Heart right ventricle (tissue), 16 donors: ENCODE measurements around the gene ERAL1. TPM values are rescaled to one million over a fixed set of nuclear protein-coding genes. Genes with fewer than 3 reads are reported as not detected.

ENCODE experiments used
- ATAC-seq, 8 donors: fragments of 200-7000 bp; cut with Tn5 transposase; one replicate each; pipeline ENCODE4 v1.9.1; 2020; ENCODE audit warnings: mild to moderate bottlenecking in 8 of 8, moderate library complexity in 8 of 8, moderate number of reproducible peaks in 1 of 8
- DNase-seq, 2 donors: peaks; one replicate each; pipeline ENCODE4 v3.0.0-alpha.2; 2020
- H3K27ac ChIP-seq, 10 donors: fragments of 200-600 bp; sonication (generic) in 2 of 10; one replicate each; pipeline versions ENCODE4 v1.5.0 to v1.8.0; 2020 to 2022; ENCODE audit warnings: mild to moderate bottlenecking in 3 of 10
- H3K27me3 ChIP-seq, 7 donors: fragments of 200-600 bp; one replicate each; pipeline ENCODE4 v1.8.0; 2021 to 2022; ENCODE audit warnings: mild to moderate bottlenecking in 2 of 7
- H3K36me3 ChIP-seq, 9 donors: fragments of 200-600 bp; sonication (generic) in 1 of 9; one replicate each; pipeline versions ENCODE4 v1.5.0 to v1.8.0; 2020 to 2022; ENCODE audit warnings: mild to moderate bottlenecking in 2 of 9
- H3K4me1 ChIP-seq, 9 donors: fragments of 200-600 bp; sonication (generic) in 1 of 9; one replicate each; pipeline versions ENCODE4 v1.5.0 to v1.8.0; 2020 to 2022; ENCODE audit warnings: mild to moderate bottlenecking in 4 of 9
- H3K4me3 ChIP-seq, 10 donors: fragments of 200-600 bp; sonication (generic) in 2 of 10; one replicate each; pipeline versions ENCODE4 v1.5.0 to v1.8.0; 2020 to 2022; ENCODE audit warnings: mild to moderate bottlenecking in 7 of 10, moderate library complexity in 2 of 10
- H3K9me3 ChIP-seq, 11 donors: fragments of 200-600 bp in 10 of 11; sonication (generic) in 2 of 11; one replicate each; pipeline versions ENCODE4 v1.5.0 to v1.8.0; 2013 to 2022; ENCODE audit warnings: mild to moderate bottlenecking in 2 of 11, control low read depth in 1 of 11, moderate library complexity in 1 of 11
- WGBS, 2 donors: extraction: QIAGEN DNeasy Blood & Tissue Kit; methylation state at CpG; one replicate each; pipeline ENCODE4 v1.1.7; 2013; ENCODE audit warnings: inconsistent platforms in 1 of 2; 5-methylcytosine and 5-hydroxymethylcytosine counted together
- intact Hi-C, 10 donors: fragments of 100-400 bp; cut with DNase I; formaldehyde crosslinking; loops; one replicate each; pipeline versions ENCODE4 v1.11.1 to v1.14.2; 2022
- polyA plus RNA-seq, 2 donors: library from polyadenylated mRNA; stranded (reverse); fragments of 200-250 nt; gene quantifications; one replicate each; pipeline ENCODE4 v1.2.3, GENCODE V29; 2013
- total RNA-seq, 10 donors: library from RNA; stranded (reverse); fragmentation: NEBNext Ultra II Directional in 3 of 10; extraction: Animal tissue kit (Norgen Biotek cat#: 25700) in 3 of 10; gene quantifications; one replicate each; pipeline versions ENCODE4 v1.2.1 to v1.2.4, GENCODE V29; 2021 to 2023
- TF ChIP-seq, protein P1 (sequence below), 9 donors: fragments of 200-600 bp; sonication (generic) in 2 of 9; IDR thresholded peaks; one replicate each; pipeline versions ENCODE4 v1.5.0 to v1.8.0; 2021 to 2022; ENCODE audit warnings: antibody characterized with exemption in 9 of 9, mild to moderate bottlenecking in 5 of 9, moderate library complexity in 1 of 9
- donor health status: Arrhythmogenic right ventricular cardiomyopathy.
- donor health status: ischemic (EF 13 %, LVEDD 7.1; RV severe dilation, severe dysfunction).
- donor health status: healthy with polysubstance abuse.
- donor health status: DM: no; HTN: yes; CAD: no.
- donor health status: DM: no; HTN: no; CAD: no.
- donor health status: ischemic (EF 25% LVEDD 6.9; RV normal size, moderate dysfunction).
- donor health status: ischemic (EF 25% LVEDD 5.7; RV mildly dilated, moderate dysfunction).
- donor health status: healthy.
- donor health status: DM: yes; HTN: yes; CAD: no.
- donor health status: Ischemic cardiomyopathy.
- donor health status: ischemic (EF 35%, LVEDD 5.7; RV mildly dilated, moderate dysfunction).
- donor health status: nonischemic (EF 11% LVEDD 7.7; RV severe dilation, severe dysfunction).
- donor health status: DM: yes; HTN: yes; CAD: no.
- donor health status: PGD.
- donor health status: ischemic (EF 29% LVEDD 5.4; RV normal size, mild dysfunction).
- donor health status: nonischemic (EF 23%, LVEDD 6.1; RV moderate dilation, normal function).

Gene ERAL1
- total and polyA plus RNA-seq, 12 donors, result 32.3 to 48.2 (median 39.2) TPM

DNA sequence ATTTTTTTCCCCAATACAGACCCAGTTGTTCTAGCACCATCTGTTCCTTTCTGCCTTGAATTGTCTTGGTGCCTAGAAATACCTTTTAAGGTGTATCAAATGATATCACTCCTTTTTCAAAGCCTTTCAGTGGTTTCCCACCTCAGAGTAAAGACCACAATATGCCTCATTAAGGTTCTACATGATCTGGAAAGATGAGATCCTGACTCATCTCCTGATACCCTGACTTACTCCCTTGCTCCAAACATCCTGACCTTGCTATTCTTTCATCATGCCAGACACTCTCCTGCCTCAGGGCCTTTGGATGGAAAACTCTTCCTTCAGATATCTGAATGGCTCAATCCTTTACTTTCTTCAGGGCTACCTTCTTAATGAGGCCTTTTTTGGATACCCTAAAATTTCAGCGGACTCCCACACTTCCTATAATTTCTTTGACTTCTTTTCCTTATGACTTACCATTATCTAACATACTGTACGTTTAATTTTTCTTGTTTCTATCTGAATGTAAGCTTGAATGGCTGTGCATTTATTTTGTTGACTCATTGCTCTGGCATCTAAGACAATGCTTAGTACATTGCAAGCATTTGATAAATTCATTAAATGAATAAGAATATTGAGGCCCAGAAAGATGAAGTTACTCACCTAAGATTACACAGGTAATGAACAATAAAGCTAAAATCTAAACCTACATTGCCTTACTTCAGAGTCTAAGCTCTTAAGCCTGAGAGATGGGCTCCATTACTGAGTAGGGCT, 23.5 kb downstream of the ERAL1 start:
- TF ChIP-seq, protein P1, sequence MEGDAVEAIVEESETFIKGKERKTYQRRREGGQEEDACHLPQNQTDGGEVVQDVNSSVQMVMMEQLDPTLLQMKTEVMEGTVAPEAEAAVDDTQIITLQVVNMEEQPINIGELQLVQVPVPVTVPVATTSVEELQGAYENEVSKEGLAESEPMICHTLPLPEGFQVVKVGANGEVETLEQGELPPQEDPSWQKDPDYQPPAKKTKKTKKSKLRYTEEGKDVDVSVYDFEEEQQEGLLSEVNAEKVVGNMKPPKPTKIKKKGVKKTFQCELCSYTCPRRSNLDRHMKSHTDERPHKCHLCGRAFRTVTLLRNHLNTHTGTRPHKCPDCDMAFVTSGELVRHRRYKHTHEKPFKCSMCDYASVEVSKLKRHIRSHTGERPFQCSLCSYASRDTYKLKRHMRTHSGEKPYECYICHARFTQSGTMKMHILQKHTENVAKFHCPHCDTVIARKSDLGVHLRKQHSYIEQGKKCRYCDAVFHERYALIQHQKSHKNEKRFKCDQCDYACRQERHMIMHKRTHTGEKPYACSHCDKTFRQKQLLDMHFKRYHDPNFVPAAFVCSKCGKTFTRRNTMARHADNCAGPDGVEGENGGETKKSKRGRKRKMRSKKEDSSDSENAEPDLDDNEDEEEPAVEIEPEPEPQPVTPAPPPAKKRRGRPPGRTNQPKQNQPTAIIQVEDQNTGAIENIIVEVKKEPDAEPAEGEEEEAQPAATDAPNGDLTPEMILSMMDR (IDR thresholded peaks at IDR 0.05), result no peak
- H3K27me3 ChIP-seq, result no peaks in the 10 kb centered on the region
- H3K4me1 ChIP-seq, result no peaks in the 10 kb centered on the region

GRCh38 chr17:28878981-28879380, 24.2 kb downstream of the ERAL1 start:
- DNase-seq (no peak), ATAC-seq (no peak)
- Histone ChIP-seq H3K4me3 (no peak overlapping the region), H3K4me1 (no peaks in the 10 kb centered on the region), H3K27ac (no peak overlapping the region), H3K27me3 (no peaks in the 10 kb centered on the region), H3K9me3 (no peaks in the 10 kb centered on the region), H3K36me3 (peaks cover 0 to 62% (median 48%) of the 10 kb centered on the region in 9 donors)
- TF ChIP-seq, protein P1 (IDR thresholded peaks at IDR 0.05), result peak in 2 of 9 donors; percentile 12 to 25
- 70 to 86% methylated on average over 4 of the region's 4 CpGs for WGBS, 2 donors
- intact Hi-C loops, result no loop called here

More for the DNA sequence above, 23.5 kb downstream of the ERAL1 start:
- H3K27ac ChIP-seq, result no peak overlapping the region
- peaks cover 0 to 56% (median 46%) of the 10 kb centered on the region in 9 donors for H3K36me3 ChIP-seq
- no peak for DNase-seq
- H3K9me3 ChIP-seq, result no peaks in the 10 kb centered on the region
- ATAC-seq, result no peak
- intact Hi-C loops, result no loop called here
- WGBS, 2 donors, result 88 to 91% methylated on average over 2 of the region's 2 CpGs
- H3K4me3 ChIP-seq, result no peak overlapping the region

DNA sequence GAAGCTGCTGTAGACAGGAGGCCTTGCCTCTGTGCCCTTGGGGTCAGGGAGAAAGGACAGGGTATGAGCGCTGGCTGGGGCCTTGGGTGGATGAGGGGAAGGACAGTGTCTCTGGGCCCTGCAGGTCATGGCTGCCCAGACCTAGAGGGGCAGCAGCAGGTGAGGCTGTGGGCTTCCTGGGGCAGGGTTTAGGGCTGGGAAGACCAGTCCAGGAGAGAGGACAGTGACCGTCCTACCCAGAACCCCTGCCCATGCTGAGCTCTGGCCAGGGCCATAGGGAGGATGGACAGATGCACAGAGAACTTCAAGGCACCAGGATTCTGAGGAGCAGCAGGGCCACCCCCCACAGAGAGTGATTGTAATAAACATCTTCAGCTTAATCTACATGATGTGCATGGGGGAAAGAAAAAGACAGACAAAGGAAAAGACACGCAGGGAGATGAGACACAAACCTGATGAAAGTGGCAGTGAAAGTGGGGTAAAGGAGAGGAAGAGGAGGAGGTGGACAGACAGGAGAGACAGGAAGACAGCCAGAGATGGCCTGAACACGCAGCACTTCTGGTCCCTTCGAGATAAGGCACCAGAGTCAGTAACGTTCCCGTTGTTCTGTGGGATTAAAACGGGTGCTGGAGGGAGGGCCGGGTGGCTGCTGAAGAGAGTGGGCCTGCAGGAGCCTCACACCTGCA, 25.2 kb downstream of the ERAL1 start:
- H3K9me3 ChIP-seq, result no peaks in the 10 kb centered on the region
- no peaks in the 10 kb centered on the region for H3K27me3 ChIP-seq
- H3K4me3 ChIP-seq, result no peak overlapping the region
- no peak for DNase-seq
- 68 to 77% methylated on average over 9 of the region's 9 CpGs for WGBS, 2 donors
- H3K36me3 ChIP-seq, result peaks cover 0 to 73% (median 48%) of the 10 kb centered on the region in 9 donors
- TF ChIP-seq, protein P1 (IDR thresholded peaks at IDR 0.05), result no peak
- intact Hi-C loops, result no loop called here
- H3K27ac ChIP-seq, result no peak overlapping the region
- ATAC-seq, result no peak
- H3K4me1 ChIP-seq, result peaks cover 0 to 7% (median 2%) of the 10 kb centered on the region in 9 donors

GRCh38 chr17:28880572-28880945, 25.7 kb downstream of the ERAL1 start:
- no peak for DNase-seq
- 75 to 77% methylated on average over 10 of the region's 10 CpGs for WGBS, 2 donors
- no peak overlapping the region for H3K4me3 ChIP-seq
- TF ChIP-seq, protein P1 (IDR thresholded peaks at IDR 0.05), result no peak
- peaks cover 0 to 78% (median 48%) of the 10 kb centered on the region in 9 donors for H3K36me3 ChIP-seq
- H3K27me3 ChIP-seq, result no peaks in the 10 kb centered on the region
- intact Hi-C loops, result no loop called here
- ATAC-seq, result peak in 1 of 8 donors; percentile 11
- no peak overlapping the region for H3K27ac ChIP-seq
- H3K4me1 ChIP-seq, result peaks cover 0 to 12% (median 5%) of the 10 kb centered on the region in 9 donors
- H3K9me3 ChIP-seq, result no peaks in the 10 kb centered on the region
